D721Med (cell line): ENCODE results near the gene SEH1L.

Source experiments
- DNase-seq: peaks from one replicate; pipeline ENCODE4 v3.0.0; 2011; ENCODE audit warnings: low spot score; ENCODE audit not compliant: insufficient read length
- FAIRE-seq: peaks from 2 replicates; lab custom pipeline; 2011; peaks lifted over from hg19 to GRCh38; lab: Jason Lieb, UNC
- CTCF ChIP-seq: IDR thresholded peaks from 2 replicates; pipeline ENCODE4 v1.5.1; 2012; ENCODE audit warnings: mild to moderate bottlenecking, control low read depth; ENCODE audit not compliant: insufficient read depth; ENCODE audit errors: missing control alignments

Gene SEH1L

GRCh38 chr18:12928641-12929040, 19.2 kb upstream of the SEH1L start:
- FAIRE-seq, result no peak
- no peak for DNase-seq
- no peak for TF ChIP-seq CTCF

GRCh38 chr18:12929477-12930083, 18.2 kb upstream of the SEH1L start:
- no peak for TF ChIP-seq CTCF
- FAIRE-seq (no peak), DNase-seq (no peak)

GRCh38 chr18:12930376-12930775, 17.4 kb upstream of the SEH1L start:
- DNase-seq (no peak), FAIRE-seq (no peak)
- no peak for TF ChIP-seq CTCF

GRCh38 chr18:12930908-12931307, 16.9 kb upstream of the SEH1L start:
- FAIRE-seq (no peak), DNase-seq (no peak)

GRCh38 chr18:12933327-12933726, 14.5 kb upstream of the SEH1L start:
- TF ChIP-seq CTCF, result no peak
- DNase-seq (no peak), FAIRE-seq (no peak)

More at GRCh38 chr18:12930908-12931307, 16.9 kb upstream of the SEH1L start:
- no peak for TF ChIP-seq CTCF

- peak; percentile 98 for TF ChIP-seq CTCF
- DNase-seq, result peak; percentile 54
- FAIRE-seq, result no peak
Measured at GRCh38 chr18:12934454-12935071, 13.2 kb upstream of the SEH1L start.

GRCh38 chr18:12939162-12939561, 8.6 kb upstream of the SEH1L start:
- FAIRE-seq (no peak), DNase-seq (no peak)

More at GRCh38 chr18:12939162-12939561, 8.6 kb upstream of the SEH1L start:
- no peak for TF ChIP-seq CTCF
